ENCODE measurements around the gene C1S.

GRCh38 chr12:7117670-7118069 lies 57.2 kb downstream of the C1S start:
- TF ChIP-seq SMARCE1 (IDR thresholded peaks at IDR 0.05) (no peak), TARDBP (IDR thresholded peaks at IDR 0.05) (no peak), EHMT2 (IDR thresholded peaks at IDR 0.05) (no peak), CTCF (IDR thresholded peaks at IDR 0.05 in 2 of 3, conservative IDR thresholded peaks at IDR 0.05 in 1 of 3; ENCODE audit: insufficient read depth in 2 of 3, low read depth in 1 of 3, low read length in 3 of 3) (no peak)

All from K562 (cell line).